GM12891 (cell line): ENCODE measurements around the gene SUPT4H1.

ENCODE experiments used
- DNase-seq: peaks from one replicate; pipeline ENCODE4 v3.0.0; 2011; ENCODE audit warnings: low spot score; ENCODE audit not compliant: insufficient read length
- FAIRE-seq: peaks from 2 replicates; lab custom pipeline; 2011; peaks lifted over from hg19 to GRCh38; lab: Jason Lieb, UNC
- PAX5 ChIP-seq: IDR thresholded peaks from 2 replicates; pipeline ENCODE4 v1.6.1; 2011; ENCODE audit warnings: low read length, moderate library complexity, mild to moderate bottlenecking; ENCODE audit not compliant: insufficient read depth, severe bottlenecking
- POLR2A ChIP-seq: IDR thresholded peaks from 2 replicates; pipeline ENCODE4 v1.6.1; 2011; ENCODE audit warnings: low read depth, low read length, control low read depth
- POLR2AphosphoS5 ChIP-seq: IDR thresholded peaks from 2 replicates; pipeline ENCODE4 v1.6.1; 2011; ENCODE audit warnings: low read depth, low read length, control low read depth
- POU2F2 ChIP-seq: IDR thresholded peaks from 2 replicates; pipeline ENCODE4 v1.6.1; 2011; ENCODE audit warnings: low read depth, mild to moderate bottlenecking, control low read depth, low read length, moderate library complexity
- SPI1 ChIP-seq: IDR thresholded peaks from 2 replicates; pipeline ENCODE4 v1.6.1; 2011; ENCODE audit warnings: low read depth, low read length, control low read depth
- TAF1 ChIP-seq: IDR thresholded peaks from 2 replicates; pipeline ENCODE4 v1.6.1; 2011; ENCODE audit warnings: low read depth, low read length, control low read depth

SUPT4H1 gene

GRCh38 chr17:58357312-58358297, 5.6 kb upstream of the SUPT4H1 start:
- DNase-seq (no peak), FAIRE-seq (no peak)
- TF ChIP-seq POLR2A (no peak), TAF1 (no peak), PAX5 (no peak), POLR2AphosphoS5 (no peak), SPI1 (no peak), POU2F2 (no peak)

- DNase-seq: no peak
- TF ChIP-seq SPI1 (no peak), POLR2A (no peak), POU2F2 (no peak), POLR2AphosphoS5 (no peak), TAF1 (no peak), PAX5 (no peak)
- FAIRE-seq: no peak
Measured at GRCh38 chr17:58356231-58356630, 4.2 kb upstream of the SUPT4H1 start.

- TF ChIP-seq PAX5: no peak
- no peak for TF ChIP-seq POLR2A
- no peak for TF ChIP-seq POU2F2
- no peak for TF ChIP-seq TAF1
- 0 out of 2 replicates have a peak, but pooled peaks have one; percentile 38 for TF ChIP-seq POLR2AphosphoS5
- TF ChIP-seq SPI1: no peak
- FAIRE-seq (no peak), DNase-seq (no peak)
Measured at GRCh38 chr17:58354541-58355216, 2.7 kb upstream of the SUPT4H1 start.

- no peak for FAIRE-seq
- TF ChIP-seq POLR2AphosphoS5 (no peak), POLR2A (no peak), TAF1 (no peak), PAX5 (no peak), POU2F2 (no peak), SPI1 (no peak)
- DNase-seq: no peak
Measured at GRCh38 chr17:58353389-58353825, 1.4 kb upstream of the SUPT4H1 start.

GRCh38 chr17:58352596-58353388, 791 bp upstream of the SUPT4H1 start:
- DNase-seq: no peak
- TF ChIP-seq TAF1: no peak
- TF ChIP-seq POLR2AphosphoS5: peak; percentile 63
- FAIRE-seq: peak; percentile 31

GRCh38 chr17:58351182-58351581, 819 bp downstream of the SUPT4H1 start:
- FAIRE-seq: no peak
- no peak for TF ChIP-seq POLR2A
- TF ChIP-seq SPI1: no peak
- no peak; the same call in 1 of the 2 replicates for TF ChIP-seq POLR2AphosphoS5
- no peak for TF ChIP-seq PAX5
- no peak for TF ChIP-seq POU2F2
- TF ChIP-seq TAF1: no peak

GRCh38 chr17:58348038-58348437, 4.0 kb downstream of the SUPT4H1 start:
- FAIRE-seq: no peak
- 0 out of 2 replicates have a peak, but pooled peaks have one; percentile 43 for TF ChIP-seq POLR2AphosphoS5
- TF ChIP-seq TAF1: no peak
- no peak for DNase-seq

More at GRCh38 chr17:58351182-58351581, 819 bp downstream of the SUPT4H1 start:
- DNase-seq: no peak

- DNase-seq (no peak), FAIRE-seq (no peak)
- TF ChIP-seq POLR2A: no peak
- no peak for TF ChIP-seq POLR2AphosphoS5
- TF ChIP-seq TAF1: no peak
- no peak for TF ChIP-seq PAX5
Measured at GRCh38 chr17:58345500-58345899, 6.5 kb downstream of the SUPT4H1 start.

GRCh38 chr17:58344791-58345157, 7.2 kb downstream of the SUPT4H1 start:
- no peak for FAIRE-seq
- DNase-seq: peak; percentile 5
- no peak for TF ChIP-seq POU2F2
- no peak for TF ChIP-seq PAX5
- no peak for TF ChIP-seq POLR2A
- no peak for TF ChIP-seq SPI1
- no peak for TF ChIP-seq TAF1
- no peak for TF ChIP-seq POLR2AphosphoS5
